H1 (cell line): Measurements from ENCODE around the gene HS3ST3B1.

Experiments
- CTCF ChIP-seq, 3 experiments: IDR thresholded peaks; 1 replicate in 2 of 3; 2 replicates in 1 of 3; pipeline versions ENCODE4 v1.5.1 to v1.6.1; 2011; ENCODE audit warnings: low read length in 3 of 3, mild to moderate bottlenecking in 3 of 3, inconsistent platforms in 2 of 3, low read depth in 1 of 3, moderate library complexity in 1 of 3; ENCODE audit not compliant: insufficient read depth in 1 of 3; ENCODE audit errors: control extremely low read depth in 1 of 3
- EP300 ChIP-seq, 2 experiments: IDR thresholded peaks; 1 replicate in 1 of 2; 2 replicates in 1 of 2; pipeline ENCODE4 v1.6.1; 2011 to 2012; ENCODE audit warnings: low read depth in 2 of 2, low read length in 2 of 2, mild to moderate bottlenecking in 2 of 2, borderline replicate concordance in 1 of 2, inconsistent platforms in 1 of 2, moderate library complexity in 1 of 2
- SP2 ChIP-seq: IDR thresholded peaks from 2 replicates; pipeline ENCODE4 v1.6.1; 2012; ENCODE audit warnings: mild to moderate bottlenecking, low read length, inconsistent platforms

GRCh38 chr17:14321980-14322776, 21.3 kb downstream of the HS3ST3B1 start:
- TF ChIP-seq SP2 (no peak), EP300 (IDR thresholded peaks at IDR 0.05; ENCODE audit: borderline replicate concordance in 1 of 2, low read depth in 2 of 2, low read length in 2 of 2) (no peak), CTCF (IDR thresholded peaks at IDR 0.05; ENCODE audit: control extremely low read depth in 1 of 3, insufficient read depth in 1 of 3, low read depth in 1 of 3, low read length in 3 of 3) (no peak)
